ENCODE results near the gene THRAP3. TPM values are rescaled to one million over a fixed set of nuclear protein-coding genes. Genes with fewer than 3 reads are reported as not detected.

The THRAP3 gene
- polyA plus RNA-seq, 1 experiment: 45.8 TPM

- Histone ChIP-seq H3K27me3 (ENCODE audit: control insufficient read depth, insufficient read depth, low read length) (no peaks in the 10 kb centered on the region), H3K4me3 (ENCODE audit: low read depth, low read length) (peak overlapping the region; percentile 81), H3K36me3 (ENCODE audit: control insufficient read depth, insufficient read depth, low read length) (peaks cover 13% of the 10 kb centered on the region)
- TF ChIP-seq CTCF (IDR thresholded peaks at IDR 0.05; ENCODE audit: insufficient read depth, low read depth, low read length): no peak
- DNase-seq (ENCODE audit: low read depth): no peak
- CTCF ChIA-PET: interaction anchor here (0.6 to 5.5 kb wide), 6 partner anchors 16 to 221 kb away, joined by 3 to 25 read pairs (median 5); partner anchors contain the start of gene TRAPPC3
- POLR2A ChIA-PET: no interaction called here
Observed at GRCh38 chr1:36322786-36323635, 98.8 kb downstream of the THRAP3 start.

GRCh38 chr1:36323636-36324352, 99.6 kb downstream of the THRAP3 start, which contains the start of gene EVA1B:
Gene EVA1B, minus strand, starts transcription at chr1:36323645. Its CDS starts 608 bp downstream, at chr1:36323037.
- no peaks in the 10 kb centered on the region for H3K27me3 ChIP-seq (ENCODE audit: control insufficient read depth, insufficient read depth, low read length)
- no peak for TF ChIP-seq CTCF (IDR thresholded peaks at IDR 0.05; ENCODE audit: insufficient read depth, low read depth, low read length)
- CTCF ChIA-PET: interaction anchor here (1.0 to 5.5 kb wide), 5 partner anchors 19 to 189 kb away, joined by 3 to 25 read pairs (median 4); partner anchors contain the start of gene TRAPPC3
- peak; percentile 52 for DNase-seq (ENCODE audit: low read depth)
- peak within 1 kb of the TSS; percentile 81 for H3K4me3 ChIP-seq (ENCODE audit: low read depth, low read length)
- peaks cover 15% of the 10 kb centered on the region for H3K36me3 ChIP-seq (ENCODE audit: control insufficient read depth, insufficient read depth, low read length)
- POLR2A ChIA-PET: interaction anchor here (0.9 kb wide), 1 partner anchor 190 kb away, joined by 4 read pairs; no protein-coding TSS in a partner anchor

- Histone ChIP-seq H3K4me3 (ENCODE audit: low read depth, low read length) (no peak overlapping the region; the same call in 1 of the 2 replicates), H3K27me3 (ENCODE audit: control insufficient read depth, insufficient read depth, low read length) (no peaks in the 10 kb centered on the region), H3K36me3 (ENCODE audit: control insufficient read depth, insufficient read depth, low read length) (peaks cover 15% of the 10 kb centered on the region)
- TF ChIP-seq CTCF (IDR thresholded peaks at IDR 0.05; ENCODE audit: insufficient read depth, low read depth, low read length): no peak
- ChIA-PET CTCF (interaction anchor here (0.8 to 5.5 kb wide), 4 partner anchors 18 to 189 kb away, joined by 3 to 25 read pairs (median 4); no protein-coding TSS in a partner anchor), POLR2A (interaction anchor here (0.9 kb wide), 1 partner anchor 191 kb away, joined by 4 read pairs; no protein-coding TSS in a partner anchor)
- DNase-seq (ENCODE audit: low read depth): no peak
Observed at GRCh38 chr1:36324353-36324703, 100.1 kb downstream of the THRAP3 start.

- POLR2A ChIA-PET: no interaction called here
Observed at GRCh38 chr1:36326499-36326898, 102.3 kb downstream of the THRAP3 start.

More at GRCh38 chr1:36326499-36326898, 102.3 kb downstream of the THRAP3 start:
- H3K27me3 ChIP-seq (ENCODE audit: control insufficient read depth, insufficient read depth, low read length): no peaks in the 10 kb centered on the region
- DNase-seq (ENCODE audit: low read depth): no peak
- CTCF ChIA-PET: interaction anchor here (0.9 to 2.4 kb wide), 5 partner anchors 12 to 138 kb away, joined by 3 to 16 read pairs (median 3); no protein-coding TSS in a partner anchor
- no peak for TF ChIP-seq CTCF (IDR thresholded peaks at IDR 0.05; ENCODE audit: insufficient read depth, low read depth, low read length)
- no peak overlapping the region for H3K4me3 ChIP-seq (ENCODE audit: low read depth, low read length)
- H3K36me3 ChIP-seq (ENCODE audit: control insufficient read depth, insufficient read depth, low read length): peaks cover 13% of the 10 kb centered on the region

Measured in BJ (cell line).